Measurements from ENCODE around the gene RAD9A. TPM values are rescaled to one million over a fixed set of nuclear protein-coding genes. Genes with fewer than 3 reads are reported as not detected.

Gene RAD9A
- total and polyA plus RNA-seq, 9 of the 15 experiments (the other 6 are each of a cell fraction or from before 2014, with no cell fraction given): 1.4 to 41.2 (median 16.1) TPM

DNA sequence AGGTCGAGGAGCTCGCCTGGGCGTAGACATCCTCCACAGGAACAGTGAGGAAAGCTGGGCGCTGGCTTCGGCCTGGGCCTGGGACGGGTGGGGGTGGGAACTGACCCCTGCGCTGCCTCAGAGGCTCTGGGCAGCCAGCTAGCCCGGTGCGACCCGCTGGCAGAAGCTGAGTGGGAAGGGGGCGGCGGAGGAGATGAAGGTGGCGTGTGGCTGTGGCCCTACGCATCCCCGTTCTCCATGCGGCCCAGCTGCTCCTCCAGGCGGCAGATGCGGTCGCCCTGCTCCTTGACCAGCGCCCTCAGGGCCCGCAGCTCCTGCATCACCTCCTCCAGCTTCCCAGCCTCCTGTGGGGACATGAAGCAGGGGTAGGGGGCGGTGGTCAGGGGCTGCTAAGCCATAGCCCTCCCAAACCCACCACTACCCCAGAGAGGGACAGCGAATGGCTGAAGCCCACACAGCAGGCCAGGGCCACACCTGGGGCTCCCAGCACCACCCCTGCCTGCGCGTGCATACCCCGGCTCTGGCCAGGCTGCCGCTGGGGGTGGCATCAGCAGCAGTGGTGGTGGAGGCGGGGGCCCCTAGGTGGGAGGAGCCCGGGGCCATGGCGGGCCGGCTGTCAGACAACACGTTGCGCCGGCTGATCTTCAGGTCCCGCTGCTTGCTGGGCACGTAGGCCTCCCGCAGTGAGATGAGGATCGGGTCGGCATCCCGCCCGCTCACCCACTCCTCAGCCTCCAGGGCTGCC is 46.5 kb downstream of the RAD9A start (continued):
- TF ChIP-seq BRD4 (IDR thresholded peaks at IDR 0.05): no peak
- peak; percentile 43; the same call in 1 of the 2 replicates for TF ChIP-seq HNRNPL (IDR thresholded peaks at IDR 0.05; ENCODE audit: low read depth, low read length)
- TF ChIP-seq ZNF232 (CRISPR knock-in tag; IDR thresholded peaks at IDR 0.05): no peak
- no peak for TF ChIP-seq MAFG (tag; conservative IDR thresholded peaks at IDR 0.05)
- no peak for TF ChIP-seq TCFL5 (CRISPR knock-in tag; conservative IDR thresholded peaks at IDR 0.05)
- TF ChIP-seq EZH2 (IDR thresholded peaks at IDR 0.05; ENCODE audit: borderline replicate concordance, low read depth, low read length): no peak
- TF ChIP-seq POLR2A (conservative IDR thresholded peaks at IDR 0.05): peak; percentile 24; the same call in 1 of the 2 replicates
- no peak for TF ChIP-seq MBD2 (IDR thresholded peaks at IDR 0.05; ENCODE audit: borderline replicate concordance, low read depth)
- no peak for TF ChIP-seq TARDBP (IDR thresholded peaks at IDR 0.05)
- TF ChIP-seq POLR2B (IDR thresholded peaks at IDR 0.05; ENCODE audit: low read depth, partially characterized antibody): peak; percentile 41
- TF ChIP-seq ASH1L (IDR thresholded peaks at IDR 0.05; ENCODE audit: borderline replicate concordance, low read depth, partially characterized antibody): no peak
- TF ChIP-seq, protein P1, sequence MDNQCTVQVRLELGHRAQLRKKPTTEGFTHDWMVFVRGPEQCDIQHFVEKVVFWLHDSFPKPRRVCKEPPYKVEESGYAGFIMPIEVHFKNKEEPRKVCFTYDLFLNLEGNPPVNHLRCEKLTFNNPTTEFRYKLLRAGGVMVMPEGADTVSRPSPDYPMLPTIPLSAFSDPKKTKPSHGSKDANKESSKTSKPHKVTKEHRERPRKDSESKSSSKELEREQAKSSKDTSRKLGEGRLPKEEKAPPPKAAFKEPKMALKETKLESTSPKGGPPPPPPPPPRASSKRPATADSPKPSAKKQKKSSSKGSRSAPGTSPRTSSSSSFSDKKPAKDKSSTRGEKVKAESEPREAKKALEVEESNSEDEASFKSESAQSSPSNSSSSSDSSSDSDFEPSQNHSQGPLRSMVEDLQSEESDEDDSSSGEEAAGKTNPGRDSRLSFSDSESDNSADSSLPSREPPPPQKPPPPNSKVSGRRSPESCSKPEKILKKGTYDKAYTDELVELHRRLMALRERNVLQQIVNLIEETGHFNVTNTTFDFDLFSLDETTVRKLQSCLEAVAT (IDR thresholded peaks at IDR 0.05): no peak
- TF ChIP-seq ZNF124 (CRISPR knock-in tag; IDR thresholded peaks at IDR 0.05): no peak
- no peak for TF ChIP-seq FOXJ2 (tag; IDR thresholded peaks at IDR 0.05)
- TF ChIP-seq, protein P2, sequence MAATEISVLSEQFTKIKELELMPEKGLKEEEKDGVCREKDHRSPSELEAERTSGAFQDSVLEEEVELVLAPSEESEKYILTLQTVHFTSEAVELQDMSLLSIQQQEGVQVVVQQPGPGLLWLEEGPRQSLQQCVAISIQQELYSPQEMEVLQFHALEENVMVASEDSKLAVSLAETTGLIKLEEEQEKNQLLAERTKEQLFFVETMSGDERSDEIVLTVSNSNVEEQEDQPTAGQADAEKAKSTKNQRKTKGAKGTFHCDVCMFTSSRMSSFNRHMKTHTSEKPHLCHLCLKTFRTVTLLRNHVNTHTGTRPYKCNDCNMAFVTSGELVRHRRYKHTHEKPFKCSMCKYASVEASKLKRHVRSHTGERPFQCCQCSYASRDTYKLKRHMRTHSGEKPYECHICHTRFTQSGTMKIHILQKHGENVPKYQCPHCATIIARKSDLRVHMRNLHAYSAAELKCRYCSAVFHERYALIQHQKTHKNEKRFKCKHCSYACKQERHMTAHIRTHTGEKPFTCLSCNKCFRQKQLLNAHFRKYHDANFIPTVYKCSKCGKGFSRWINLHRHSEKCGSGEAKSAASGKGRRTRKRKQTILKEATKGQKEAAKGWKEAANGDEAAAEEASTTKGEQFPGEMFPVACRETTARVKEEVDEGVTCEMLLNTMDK (IDR thresholded peaks at IDR 0.05; ENCODE audit: borderline replicate concordance, insufficient read depth, low read depth, low read length, poor library complexity, severe bottlenecking): no peak
- TF ChIP-seq ZNF263 (CRISPR knock-in tag; IDR thresholded peaks at IDR 0.05; ENCODE audit: borderline replicate concordance): no peak
- TF ChIP-seq YBX1 (IDR thresholded peaks at IDR 0.05): no peak
- TF ChIP-seq, protein P3, sequence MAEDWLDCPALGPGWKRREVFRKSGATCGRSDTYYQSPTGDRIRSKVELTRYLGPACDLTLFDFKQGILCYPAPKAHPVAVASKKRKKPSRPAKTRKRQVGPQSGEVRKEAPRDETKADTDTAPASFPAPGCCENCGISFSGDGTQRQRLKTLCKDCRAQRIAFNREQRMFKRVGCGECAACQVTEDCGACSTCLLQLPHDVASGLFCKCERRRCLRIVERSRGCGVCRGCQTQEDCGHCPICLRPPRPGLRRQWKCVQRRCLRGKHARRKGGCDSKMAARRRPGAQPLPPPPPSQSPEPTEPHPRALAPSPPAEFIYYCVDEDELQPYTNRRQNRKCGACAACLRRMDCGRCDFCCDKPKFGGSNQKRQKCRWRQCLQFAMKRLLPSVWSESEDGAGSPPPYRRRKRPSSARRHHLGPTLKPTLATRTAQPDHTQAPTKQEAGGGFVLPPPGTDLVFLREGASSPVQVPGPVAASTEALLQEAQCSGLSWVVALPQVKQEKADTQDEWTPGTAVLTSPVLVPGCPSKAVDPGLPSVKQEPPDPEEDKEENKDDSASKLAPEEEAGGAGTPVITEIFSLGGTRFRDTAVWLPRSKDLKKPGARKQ (CRISPR knock-in tag; IDR thresholded peaks at IDR 0.05): no peak
- no peak for TF ChIP-seq TCF7 (IDR thresholded peaks at IDR 0.05; ENCODE audit: borderline replicate concordance)
- TF ChIP-seq ARHGAP35 (IDR thresholded peaks at IDR 0.05; ENCODE audit: partially characterized antibody): no peak
